Natural killer cell (primary cell): ENCODE measurements around the gene UBAC1. TPM values are rescaled to one million over a fixed set of nuclear protein-coding genes. Genes with fewer than 3 reads are reported as not detected.

Experiments used
- ATAC-seq, 3 donors: fragments of 150-1000 bp in 2 of 3; fragments of 200-7000 bp in 1 of 3; cut with Tn5 transposase; 1 replicate in 1 of 3; 2 replicates in 2 of 3; pipeline ENCODE4 v1.10.0; 2021; ENCODE audit warnings: mild to moderate bottlenecking in 2 of 3, moderate library complexity in 2 of 3
- DNase-seq, 2 donors: peaks; one replicate each; pipeline versions ENCODE4 v3.0.0 to v3.0.0-alpha.2; 2013 to 2021; ENCODE audit warnings: mixed read lengths in 1 of 2
- H3K27ac ChIP-seq: one replicate; pipeline ENCODE4 v1.5.1; 2013; ENCODE audit warnings: mild to moderate bottlenecking, low read length
- H3K27me3 ChIP-seq: one replicate; pipeline ENCODE4 v1.6.1; 2013; ENCODE audit warnings: low read length; ENCODE audit not compliant: control insufficient read depth, insufficient read depth
- H3K36me3 ChIP-seq: one replicate; pipeline ENCODE4 v1.6.1; 2013; ENCODE audit warnings: low read length; ENCODE audit not compliant: control insufficient read depth, insufficient read depth
- H3K4me1 ChIP-seq: one replicate; pipeline ENCODE4 v1.6.1; 2013; ENCODE audit warnings: low read length; ENCODE audit not compliant: control insufficient read depth, insufficient read depth
- H3K4me3 ChIP-seq: one replicate; pipeline ENCODE4 v1.5.1; 2013; ENCODE audit warnings: low read length
- H3K9me3 ChIP-seq: one replicate; pipeline ENCODE4 v1.6.1; 2013; ENCODE audit warnings: low read length; ENCODE audit not compliant: control insufficient read depth, insufficient read depth
- H3K27ac Mint-ChIP-seq, 2 donors: one replicate each; pipeline ENCODE4 v1.8.0; 2022; ENCODE audit warnings: mild to moderate bottlenecking in 2 of 2, mixed read lengths in 2 of 2, moderate library complexity in 1 of 2
- H3K27me3 Mint-ChIP-seq, 2 donors: one replicate each; pipeline ENCODE4 v1.8.0; 2022; ENCODE audit warnings: low read depth in 2 of 2, mixed read lengths in 2 of 2
- H3K36me3 Mint-ChIP-seq: one replicate; pipeline ENCODE4 v1.8.0; 2022; ENCODE audit warnings: mixed read lengths
- H3K4me1 Mint-ChIP-seq, 2 donors: one replicate each; pipeline ENCODE4 v1.8.0; 2022; ENCODE audit warnings: mixed read lengths in 2 of 2
- H3K4me3 Mint-ChIP-seq: one replicate; pipeline ENCODE4 v1.8.0; 2022; ENCODE audit warnings: mild to moderate bottlenecking, moderate library complexity, mixed read lengths
- H3K9me3 Mint-ChIP-seq, 2 donors: one replicate each; pipeline ENCODE4 v1.8.0; 2022; ENCODE audit warnings: mixed read lengths in 2 of 2
- CTCF ChIP-seq: fragments of 200-600 bp; IDR thresholded peaks from one replicate; pipeline ENCODE4 v1.8.0; 2022; ENCODE audit warnings: antibody characterized with exemption
- WGBS: methylation state at CpG from one replicate; pipeline ENCODE4 v1.1.7; 2013; ENCODE audit warnings: missing lambda C conversion rate; ENCODE audit not compliant: insufficient coverage; 5-methylcytosine and 5-hydroxymethylcytosine counted together
- intact Hi-C: fragments of 100-400 bp; cut with micrococcal nuclease; formaldehyde crosslinking; loops from one replicate; pipeline ENCODE4 v1.14.2; 2022
- total RNA-seq, 4 donors: library from RNA; stranded (reverse); fragments of 120-200 nt in 1 of 4; gene quantifications; one replicate each; pipeline versions ENCODE4 v1.2.3 to v1.2.4, GENCODE V29; 2013 to 2022

The UBAC1 gene
- total RNA-seq, 3 donors from 2014 or later (not counting 1 experiment from before 2014, with no cell fraction given), result 22.7 to 31.8 (median 27.6) TPM

GRCh38 chr9:136009516-136009915 is 48.3 kb upstream of the UBAC1 start:
- 91% methylated on average over 16 of the region's 16 CpGs for WGBS

GRCh38 chr9:136008693-136008997 is 47.5 kb upstream of the UBAC1 start:
- Histone ChIP-seq H3K4me1 (no peaks in the 10 kb centered on the region), H3K27ac (no peak overlapping the region), H3K4me3 (no peak overlapping the region), H3K27me3 (no peaks in the 10 kb centered on the region), H3K9me3 (no peaks in the 10 kb centered on the region), H3K36me3 (peaks cover 2% of the 10 kb centered on the region)
- intact Hi-C loops, result no loop called here
- TF ChIP-seq CTCF, result no peak
- Mint-ChIP-seq H3K27ac (no peak overlapping the region), H3K27me3 (no peaks in the 10 kb centered on the region), H3K4me1 (peaks cover 0 to 4% of the 10 kb centered on the region in 2 donors), H3K9me3 (no peaks in the 10 kb centered on the region), H3K36me3 (no peaks in the 10 kb centered on the region), H3K4me3 (no peak overlapping the region)
- DNase-seq (no peak), ATAC-seq (no peak)
- 96% methylated on average over 20 of the region's 21 CpGs for WGBS

More at GRCh38 chr9:136009516-136009915, 48.3 kb upstream of the UBAC1 start:
- Histone ChIP-seq H3K9me3 (no peaks in the 10 kb centered on the region), H3K4me3 (no peak overlapping the region), H3K36me3 (peaks cover 2% of the 10 kb centered on the region), H3K27me3 (no peaks in the 10 kb centered on the region), H3K27ac (no peak overlapping the region), H3K4me1 (no peaks in the 10 kb centered on the region)
- intact Hi-C loops, result no loop called here
- peaks cover 0 to 4% of the 10 kb centered on the region in 2 donors for H3K4me1 Mint-ChIP-seq
- H3K36me3 Mint-ChIP-seq, result no peaks in the 10 kb centered on the region
- DNase-seq, result no peak
- no peaks in the 10 kb centered on the region for H3K9me3 Mint-ChIP-seq
- H3K27me3 Mint-ChIP-seq, result no peaks in the 10 kb centered on the region
- no peak overlapping the region for H3K4me3 Mint-ChIP-seq
- peak in 1 of 3 donors; percentile 31 for ATAC-seq
- no peak overlapping the region for H3K27ac Mint-ChIP-seq
- TF ChIP-seq CTCF, result no peak

GRCh38 chr9:136007934-136008692 is 46.9 kb upstream of the UBAC1 start:
- Mint-ChIP-seq H3K36me3 (no peaks in the 10 kb centered on the region), H3K4me3 (no peak overlapping the region), H3K27me3 (no peaks in the 10 kb centered on the region), H3K4me1 (peaks cover 0 to 4% of the 10 kb centered on the region in 2 donors), H3K9me3 (no peaks in the 10 kb centered on the region), H3K27ac (no peak overlapping the region)
- DNase-seq, result no peak
- intact Hi-C loops, result no loop called here
- no peak for TF ChIP-seq CTCF
- Histone ChIP-seq H3K4me1 (no peaks in the 10 kb centered on the region), H3K4me3 (no peak overlapping the region), H3K9me3 (no peaks in the 10 kb centered on the region), H3K27ac (no peak overlapping the region), H3K27me3 (no peaks in the 10 kb centered on the region), H3K36me3 (peaks cover 2% of the 10 kb centered on the region)
- 94% methylated on average over 24 of the region's 24 CpGs for WGBS
- no peak for ATAC-seq
